Neural cell (in vitro differentiated cells): Measurements from ENCODE around the gene SDCCAG8. TPM values are rescaled to one million over a fixed set of nuclear protein-coding genes. Genes with fewer than 3 reads are reported as not detected.

ENCODE experiments used
- H2AFZ ChIP-seq: fragments of 200-600, 300-800 bp; sonication (generic), shearing (Covaris generic); 2 replicates; pipeline ENCODE4 v1.6.0; 2014; ENCODE audit warnings: low read depth, mild to moderate bottlenecking, antibody characterized with exemption, low read length, moderate library complexity
- H3F3A ChIP-seq: fragments of 200-600 bp; shearing (Covaris generic); 2 replicates; pipeline ENCODE4 v1.6.1; 2016; ENCODE audit warnings: mild to moderate bottlenecking, moderate library complexity, mixed read lengths, antibody characterized with exemption, low read length; ENCODE audit not compliant: insufficient read depth, poor library complexity, severe bottlenecking
- H3K27ac ChIP-seq: fragments of 200-600, 300-800 bp; sonication (generic), shearing (Covaris generic); 2 replicates; pipeline ENCODE4 v1.5.1; 2014; ENCODE audit warnings: mild to moderate bottlenecking, low read length, moderate library complexity
- H3K27me3 ChIP-seq: fragments of 300-800, 200-600 bp; sonication (generic), shearing (Covaris generic); 2 replicates; pipeline ENCODE4 v1.6.0; 2014; ENCODE audit warnings: mild to moderate bottlenecking, low read depth, low read length, moderate library complexity; ENCODE audit not compliant: insufficient read depth
- H3K36me3 ChIP-seq: fragments of 300-800, 200-600 bp; sonication (generic), shearing (Covaris generic); 2 replicates; pipeline ENCODE4 v1.5.1; 2014; ENCODE audit warnings: mild to moderate bottlenecking, antibody characterized with exemption, low read length, moderate library complexity; ENCODE audit not compliant: insufficient read depth
- H3K4me2 ChIP-seq: fragments of 300-800, 200-600 bp; sonication (generic), shearing (Covaris generic); 2 replicates; pipeline ENCODE4 v1.6.0; 2014; ENCODE audit warnings: mild to moderate bottlenecking, low read length
- H3K4me3 ChIP-seq: fragments of 300-800, 200-600 bp; sonication (generic), shearing (Covaris generic); 2 replicates; pipeline ENCODE4 v1.5.1; 2014; ENCODE audit warnings: mild to moderate bottlenecking, low read length, moderate library complexity
- H3K79me2 ChIP-seq: fragments of 200-600 bp; shearing (Covaris generic); replicated peaks from 2 replicates; pipeline ENCODE4 v1.6.0; 2014; ENCODE audit warnings: mild to moderate bottlenecking, low read length, moderate library complexity; ENCODE audit not compliant: insufficient read depth
- H3K9ac ChIP-seq: fragments of 300-800, 200-600 bp; sonication (generic), shearing (Covaris generic); 2 replicates; pipeline ENCODE4 v1.6.1; 2016; ENCODE audit warnings: mild to moderate bottlenecking, low read length, mixed read lengths
- H3K9me2 ChIP-seq: fragments of 200-600 bp; shearing (Covaris generic); 2 replicates; pipeline ENCODE4 v1.6.1; 2016; ENCODE audit warnings: mild to moderate bottlenecking, low read length, mixed read lengths; ENCODE audit not compliant: insufficient read depth
- H3K9me3 ChIP-seq: fragments of 200-600, 300-800 bp; sonication (generic), shearing (Covaris generic); 2 replicates; pipeline ENCODE4 v1.6.1; 2016; ENCODE audit warnings: mild to moderate bottlenecking, mixed run types, low read length, moderate library complexity, mixed read lengths
- H4K20me1 ChIP-seq: fragments of 200-600 bp; shearing (Covaris generic); 2 replicates; pipeline ENCODE4 v1.6.1; 2016; ENCODE audit warnings: mild to moderate bottlenecking, mixed run types; ENCODE audit not compliant: insufficient read depth
- EP300 ChIP-seq: fragments of 450-650 bp; conservative IDR thresholded peaks from 2 replicates; pipeline ENCODE4 v1.6.1; 2014; ENCODE audit warnings: antibody characterized with exemption, mild to moderate bottlenecking, moderate library complexity; ENCODE audit not compliant: poor library complexity, severe bottlenecking
- EZH2 ChIP-seq: fragments of 200-600, 300-800 bp; shearing (Covaris generic), sonication (generic); IDR thresholded peaks from 2 replicates; pipeline ENCODE4 v1.6.1; 2014; ENCODE audit warnings: antibody characterized with exemption, low read length, borderline replicate concordance, mild to moderate bottlenecking; ENCODE audit not compliant: insufficient read depth, poor library complexity, severe bottlenecking
- MXI1 ChIP-seq: fragments of 450-650 bp; conservative IDR thresholded peaks from 2 replicates; pipeline ENCODE4 v1.6.1; 2014; ENCODE audit warnings: antibody characterized with exemption, mild to moderate bottlenecking; ENCODE audit not compliant: poor library complexity, severe bottlenecking
- POLR2AphosphoS5 ChIP-seq: IDR thresholded peaks from 2 replicates; pipeline ENCODE4 v1.6.1; 2012
- RAD21 ChIP-seq: fragments of 450-650 bp; conservative IDR thresholded peaks from 2 replicates; pipeline ENCODE4 v1.6.1; 2014; ENCODE audit warnings: antibody characterized with exemption, mild to moderate bottlenecking, moderate library complexity
- SMC3 ChIP-seq: fragments of 450-650 bp; conservative IDR thresholded peaks from 2 replicates; pipeline ENCODE4 v1.6.1; 2014; ENCODE audit warnings: antibody characterized with exemption, mild to moderate bottlenecking, moderate library complexity; ENCODE audit not compliant: poor library complexity
- TAF1 ChIP-seq: IDR thresholded peaks from 2 replicates; pipeline ENCODE4 v1.6.1; 2012; ENCODE audit warnings: low read depth
- polyA plus RNA-seq: library from polyadenylated mRNA; depleted of rRNA; stranded (reverse); fragments of >200 nt; gene quantifications from 2 replicates; pipeline ENCODE4 v1.2.3, GENCODE V29; 2014
- TF ChIP-seq, protein P1 (sequence below): IDR thresholded peaks from 2 replicates; pipeline ENCODE4 v1.6.1; 2012; ENCODE audit warnings: borderline replicate concordance
- TF ChIP-seq, protein P2 (sequence below): fragments of 450-650 bp; IDR thresholded peaks from 2 replicates; pipeline ENCODE4 v1.5.1; 2014; ENCODE audit warnings: antibody characterized with exemption, mild to moderate bottlenecking, moderate library complexity; ENCODE audit not compliant: poor library complexity, severe bottlenecking

The SDCCAG8 gene
- polyA plus RNA-seq, 1 donor from 2014 or later = 32.2 TPM

DNA sequence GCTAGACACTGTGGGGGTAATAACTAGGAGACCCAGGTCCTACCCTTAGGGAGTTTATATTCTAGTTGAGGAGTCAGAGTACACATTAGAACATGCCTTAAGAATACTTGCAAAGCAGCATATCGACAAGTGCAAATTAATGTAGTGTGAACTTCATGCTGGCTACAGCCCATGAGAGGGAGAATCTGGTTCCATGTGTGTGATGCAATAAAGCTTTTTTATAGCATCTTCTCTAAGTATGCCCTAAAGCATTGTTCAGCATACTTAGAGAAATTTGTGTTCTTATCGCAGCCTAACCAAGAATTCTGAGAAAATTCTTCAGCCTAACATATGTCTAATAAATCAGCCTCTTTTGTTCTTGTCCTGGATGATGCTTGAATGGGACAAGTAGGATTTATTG, 95.5 kb downstream of the SDCCAG8 start:
- no peak overlapping the region for H3K27ac ChIP-seq
- no peaks in the 10 kb centered on the region for H3K9me2 ChIP-seq
- H3K9me3 ChIP-seq = no peaks in the 10 kb centered on the region
- H3K9ac ChIP-seq = no peak overlapping the region
- H3K4me2 ChIP-seq = no peak overlapping the region
- H3F3A ChIP-seq = no peaks in the 10 kb centered on the region
- no peaks in the 10 kb centered on the region for H3K79me2 ChIP-seq
- H3K27me3 ChIP-seq = no peaks in the 10 kb centered on the region
- H3K36me3 ChIP-seq = no peaks in the 10 kb centered on the region
- H2AFZ ChIP-seq = no peak overlapping the region
- no peaks in the 10 kb centered on the region for H4K20me1 ChIP-seq
- H3K4me3 ChIP-seq = no peak overlapping the region
- TF ChIP-seq RAD21 = no peak
- TF ChIP-seq SMC3 = no peak
- no peak for TF ChIP-seq TAF1
- no peak for TF ChIP-seq EZH2
- TF ChIP-seq, protein P1, sequence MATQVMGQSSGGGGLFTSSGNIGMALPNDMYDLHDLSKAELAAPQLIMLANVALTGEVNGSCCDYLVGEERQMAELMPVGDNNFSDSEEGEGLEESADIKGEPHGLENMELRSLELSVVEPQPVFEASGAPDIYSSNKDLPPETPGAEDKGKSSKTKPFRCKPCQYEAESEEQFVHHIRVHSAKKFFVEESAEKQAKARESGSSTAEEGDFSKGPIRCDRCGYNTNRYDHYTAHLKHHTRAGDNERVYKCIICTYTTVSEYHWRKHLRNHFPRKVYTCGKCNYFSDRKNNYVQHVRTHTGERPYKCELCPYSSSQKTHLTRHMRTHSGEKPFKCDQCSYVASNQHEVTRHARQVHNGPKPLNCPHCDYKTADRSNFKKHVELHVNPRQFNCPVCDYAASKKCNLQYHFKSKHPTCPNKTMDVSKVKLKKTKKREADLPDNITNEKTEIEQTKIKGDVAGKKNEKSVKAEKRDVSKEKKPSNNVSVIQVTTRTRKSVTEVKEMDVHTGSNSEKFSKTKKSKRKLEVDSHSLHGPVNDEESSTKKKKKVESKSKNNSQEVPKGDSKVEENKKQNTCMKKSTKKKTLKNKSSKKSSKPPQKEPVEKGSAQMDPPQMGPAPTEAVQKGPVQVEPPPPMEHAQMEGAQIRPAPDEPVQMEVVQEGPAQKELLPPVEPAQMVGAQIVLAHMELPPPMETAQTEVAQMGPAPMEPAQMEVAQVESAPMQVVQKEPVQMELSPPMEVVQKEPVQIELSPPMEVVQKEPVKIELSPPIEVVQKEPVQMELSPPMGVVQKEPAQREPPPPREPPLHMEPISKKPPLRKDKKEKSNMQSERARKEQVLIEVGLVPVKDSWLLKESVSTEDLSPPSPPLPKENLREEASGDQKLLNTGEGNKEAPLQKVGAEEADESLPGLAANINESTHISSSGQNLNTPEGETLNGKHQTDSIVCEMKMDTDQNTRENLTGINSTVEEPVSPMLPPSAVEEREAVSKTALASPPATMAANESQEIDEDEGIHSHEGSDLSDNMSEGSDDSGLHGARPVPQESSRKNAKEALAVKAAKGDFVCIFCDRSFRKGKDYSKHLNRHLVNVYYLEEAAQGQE = no peak
- TF ChIP-seq, protein P2, sequence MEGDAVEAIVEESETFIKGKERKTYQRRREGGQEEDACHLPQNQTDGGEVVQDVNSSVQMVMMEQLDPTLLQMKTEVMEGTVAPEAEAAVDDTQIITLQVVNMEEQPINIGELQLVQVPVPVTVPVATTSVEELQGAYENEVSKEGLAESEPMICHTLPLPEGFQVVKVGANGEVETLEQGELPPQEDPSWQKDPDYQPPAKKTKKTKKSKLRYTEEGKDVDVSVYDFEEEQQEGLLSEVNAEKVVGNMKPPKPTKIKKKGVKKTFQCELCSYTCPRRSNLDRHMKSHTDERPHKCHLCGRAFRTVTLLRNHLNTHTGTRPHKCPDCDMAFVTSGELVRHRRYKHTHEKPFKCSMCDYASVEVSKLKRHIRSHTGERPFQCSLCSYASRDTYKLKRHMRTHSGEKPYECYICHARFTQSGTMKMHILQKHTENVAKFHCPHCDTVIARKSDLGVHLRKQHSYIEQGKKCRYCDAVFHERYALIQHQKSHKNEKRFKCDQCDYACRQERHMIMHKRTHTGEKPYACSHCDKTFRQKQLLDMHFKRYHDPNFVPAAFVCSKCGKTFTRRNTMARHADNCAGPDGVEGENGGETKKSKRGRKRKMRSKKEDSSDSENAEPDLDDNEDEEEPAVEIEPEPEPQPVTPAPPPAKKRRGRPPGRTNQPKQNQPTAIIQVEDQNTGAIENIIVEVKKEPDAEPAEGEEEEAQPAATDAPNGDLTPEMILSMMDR = no peak
- TF ChIP-seq EP300 = no peak
- TF ChIP-seq MXI1 = no peak
- TF ChIP-seq POLR2AphosphoS5 = no peak

DNA sequence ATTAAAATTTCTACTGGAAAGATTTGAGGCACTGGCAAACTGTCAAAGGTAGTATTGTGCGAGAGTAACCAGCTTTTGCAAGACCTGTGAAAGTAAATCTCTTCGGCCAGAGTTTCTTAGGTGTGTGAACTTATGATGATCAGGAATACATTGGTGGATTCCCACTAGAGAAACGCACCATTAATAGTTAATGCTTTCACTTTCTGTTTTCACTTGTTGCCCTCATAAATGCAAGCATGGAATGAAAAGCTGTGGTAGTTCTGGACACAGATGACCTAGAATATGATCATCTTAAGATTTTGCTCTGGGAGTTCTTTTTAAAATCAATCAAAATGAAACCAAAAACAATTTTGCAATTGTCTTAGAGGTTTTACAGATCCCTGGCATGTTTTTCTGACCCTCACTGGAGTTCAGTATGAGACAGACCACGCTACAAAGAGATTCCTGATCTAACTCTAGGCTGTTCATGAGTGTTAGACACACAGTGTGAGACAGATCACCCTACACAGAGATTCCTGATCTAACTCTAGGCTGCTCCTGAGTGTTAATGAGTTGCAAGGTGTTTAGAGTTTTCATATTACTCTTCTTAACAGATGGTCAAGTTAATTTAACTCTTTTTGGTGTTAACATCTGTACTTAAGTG, 98.8 kb downstream of the SDCCAG8 start:
- Histone ChIP-seq H3K4me3 (no peak overlapping the region), H3K27ac (no peak overlapping the region), H3K9me2 (no peaks in the 10 kb centered on the region), H3K79me2 (no peaks in the 10 kb centered on the region), H3K9me3 (no peaks in the 10 kb centered on the region), H3K4me2 (no peak overlapping the region), H3F3A (no peaks in the 10 kb centered on the region), H4K20me1 (no peaks in the 10 kb centered on the region), H3K9ac (no peak overlapping the region), H2AFZ (no peak overlapping the region), H3K36me3 (no peaks in the 10 kb centered on the region), H3K27me3 (no peaks in the 10 kb centered on the region)
- TF ChIP-seq TAF1 (no peak), RAD21 (no peak), POLR2AphosphoS5 (no peak), EP300 (no peak), MXI1 (no peak), EZH2 (no peak), SMC3 (no peak)
- TF ChIP-seq, protein P2 = no peak
- TF ChIP-seq, protein P1 = no peak
